GM23248 (cell line): ENCODE measurements around the gene TMEM184C.

Source experiments
- EZH2 ChIP-seq: fragments of 200-600 bp; sonication (generic); IDR thresholded peaks from 2 replicates; pipeline ENCODE4 v1.6.1; 2018; ENCODE audit warnings: antibody characterized with exemption, mild to moderate bottlenecking; ENCODE audit not compliant: insufficient read depth, poor library complexity, severe bottlenecking
- EZH2phosphoT487 ChIP-seq: fragments of 200-600 bp; sonication (generic); IDR thresholded peaks from 2 replicates; pipeline ENCODE4 v1.6.1; 2018; ENCODE audit warnings: antibody characterized with exemption, moderate library complexity, mild to moderate bottlenecking, low read depth; ENCODE audit not compliant: insufficient read depth

GRCh38 chr4:147580396-147580795 is 36.8 kb upstream of the TMEM184C start:
- no peak for TF ChIP-seq EZH2
- TF ChIP-seq EZH2phosphoT487: no peak
